CD4-positive, alpha-beta T cell treated with Interleukin-17A for 4 hours (primary cell): ENCODE results near the gene HOXB1.
A peak's percentile ranks its signal among the peaks of the same experiment; 100 is the strongest.

Experiments used
- DNase-seq: peaks from one replicate; pipeline ENCODE4 v3.0.0-alpha.2; 2020; ENCODE audit warnings: mixed read lengths

HOXB1 gene

GRCh38 chr17:48567209-48567608 lies 36.4 kb upstream of the HOXB1 start:
- DNase-seq, result no peak

GRCh38 chr17:48566717-48567116 lies 35.9 kb upstream of the HOXB1 start:
- DNase-seq, result no peak

- DNase-seq, result no peak
Observed at GRCh38 chr17:48565925-48566710, 35.3 kb upstream of the HOXB1 start.

- DNase-seq, result no peak
Observed at GRCh38 chr17:48565022-48565554, 34.3 kb upstream of the HOXB1 start.

- DNase-seq, result no peak
Observed at GRCh38 chr17:48564188-48565021, 33.6 kb upstream of the HOXB1 start.

GRCh38 chr17:48563867-48564187 lies 33.0 kb upstream of the HOXB1 start:
- no peak for DNase-seq

- no peak for DNase-seq
Observed at GRCh38 chr17:48563385-48563838, 32.6 kb upstream of the HOXB1 start.

GRCh38 chr17:48562934-48563333 lies 32.1 kb upstream of the HOXB1 start:
- DNase-seq, result no peak

- DNase-seq, result no peak
Observed at GRCh38 chr17:48561884-48562810, 31.3 kb upstream of the HOXB1 start.

- no peak for DNase-seq
Observed at GRCh38 chr17:48559840-48560817, 29.3 kb upstream of the HOXB1 start.

GRCh38 chr17:48559122-48559839 lies 28.5 kb upstream of the HOXB1 start:
- no peak for DNase-seq

GRCh38 chr17:48558831-48559121 lies 28.0 kb upstream of the HOXB1 start:
- DNase-seq, result no peak

GRCh38 chr17:48558057-48558830 lies 27.4 kb upstream of the HOXB1 start:
- DNase-seq, result no peak

GRCh38 chr17:48556576-48557401 lies 26.0 kb upstream of the HOXB1 start:
- no peak for DNase-seq

GRCh38 chr17:48556229-48556575 lies 25.4 kb upstream of the HOXB1 start:
- no peak for DNase-seq

GRCh38 chr17:48555258-48556228 lies 24.7 kb upstream of the HOXB1 start:
- peak; percentile 41 for DNase-seq

- DNase-seq, result no peak
Observed at GRCh38 chr17:48554412-48555257, 23.8 kb upstream of the HOXB1 start.
